Parathyroid adenoma (tissue), 2 donors: ENCODE measurements around the gene SREBF1.

Experiments
- H2AFZ ChIP-seq: fragments of 300-600 bp; sonication (generic); one replicate; pipeline ENCODE4 v1.7.0; 2017; ENCODE audit warnings: antibody characterized with exemption, mild to moderate bottlenecking
- H3K27ac ChIP-seq: fragments of 300-600 bp; sonication (generic); one replicate; pipeline ENCODE4 v1.7.0; 2017
- H3K27me3 ChIP-seq: fragments of 300-600 bp; sonication (generic); one replicate; pipeline ENCODE4 v1.7.0; 2017; ENCODE audit warnings: low read length; ENCODE audit not compliant: control insufficient read depth, insufficient read depth
- H3K36me3 ChIP-seq: fragments of 300-600 bp; sonication (generic); one replicate; pipeline ENCODE4 v1.7.0; 2017; ENCODE audit warnings: low read length; ENCODE audit not compliant: control insufficient read depth, insufficient read depth
- H3K4me1 ChIP-seq: fragments of 300-600 bp; sonication (generic); one replicate; pipeline ENCODE4 v1.7.0; 2017; ENCODE audit warnings: control low read depth
- H3K4me2 ChIP-seq: fragments of 300-600 bp; sonication (generic); one replicate; pipeline ENCODE4 v1.7.0; 2017; ENCODE audit warnings: low read length
- H3K4me3 ChIP-seq: fragments of 300-600 bp; sonication (generic); one replicate; pipeline ENCODE4 v1.7.0; 2017; ENCODE audit warnings: low read depth, low read length
- H3K79me2 ChIP-seq: fragments of 300-600 bp; sonication (generic); one replicate; pipeline ENCODE4 v1.7.0; 2017; ENCODE audit warnings: control low read depth
- H3K9ac ChIP-seq: fragments of 300-600 bp; sonication (generic); one replicate; pipeline ENCODE4 v1.7.0; 2017; ENCODE audit warnings: mild to moderate bottlenecking
- H3K9me3 ChIP-seq: fragments of 300-600 bp; sonication (generic); one replicate; pipeline ENCODE4 v1.7.0; 2017; ENCODE audit warnings: low read length; ENCODE audit not compliant: control insufficient read depth
- CTCF ChIP-seq: fragments of 300-600 bp; sonication (generic); IDR thresholded peaks from one replicate; pipeline ENCODE4 v1.7.0; 2017; ENCODE audit warnings: antibody characterized with exemption, mild to moderate bottlenecking
- donor health status: primary hyperparathyroidism.

Gene SREBF1

GRCh38 chr17:17789410-17789809 lies 47.4 kb downstream of the SREBF1 start:
- Histone ChIP-seq H3K36me3 (no peaks in the 10 kb centered on the region), H3K9ac (no peak overlapping the region), H3K4me2 (no peak overlapping the region), H3K4me1 (peaks cover 41% of the 10 kb centered on the region), H3K27ac (no peak overlapping the region), H3K27me3 (no peaks in the 10 kb centered on the region), H3K79me2 (peaks cover 50% of the 10 kb centered on the region), H2AFZ (no peak overlapping the region), H3K9me3 (no peaks in the 10 kb centered on the region), H3K4me3 (no peak overlapping the region)
- no peak for TF ChIP-seq CTCF

- Histone ChIP-seq H3K27me3 (no peaks in the 10 kb centered on the region), H3K4me1 (peaks cover 43% of the 10 kb centered on the region), H3K4me3 (no peak overlapping the region), H3K27ac (no peak overlapping the region), H3K79me2 (peaks cover 54% of the 10 kb centered on the region), H3K9me3 (no peaks in the 10 kb centered on the region), H3K9ac (no peak overlapping the region), H3K36me3 (no peaks in the 10 kb centered on the region), H3K4me2 (no peak overlapping the region), H2AFZ (no peak overlapping the region)
- no peak for TF ChIP-seq CTCF
Observed at GRCh38 chr17:17788967-17789366, 47.8 kb downstream of the SREBF1 start.

GRCh38 chr17:17787568-17787967 lies 49.2 kb downstream of the SREBF1 start:
- TF ChIP-seq CTCF: no peak
- no peak overlapping the region for H3K27ac ChIP-seq
- peaks cover 34% of the 10 kb centered on the region for H3K4me1 ChIP-seq

GRCh38 chr17:17786998-17787397 lies 49.8 kb downstream of the SREBF1 start:
- TF ChIP-seq CTCF: no peak
- Histone ChIP-seq H3K4me2 (no peak overlapping the region), H3K4me3 (no peak overlapping the region), H3K9me3 (no peaks in the 10 kb centered on the region), H3K9ac (no peak overlapping the region), H3K4me1 (peaks cover 30% of the 10 kb centered on the region), H3K36me3 (no peaks in the 10 kb centered on the region), H3K27ac (no peak overlapping the region), H3K27me3 (no peaks in the 10 kb centered on the region), H3K79me2 (peaks cover 55% of the 10 kb centered on the region), H2AFZ (no peak overlapping the region)

More at GRCh38 chr17:17787568-17787967, 49.2 kb downstream of the SREBF1 start:
- Histone ChIP-seq H3K27me3 (no peaks in the 10 kb centered on the region), H3K4me3 (no peak overlapping the region), H3K79me2 (peaks cover 55% of the 10 kb centered on the region), H3K9ac (no peak overlapping the region), H3K4me2 (no peak overlapping the region), H3K36me3 (no peaks in the 10 kb centered on the region), H3K9me3 (no peaks in the 10 kb centered on the region), H2AFZ (no peak overlapping the region)

GRCh38 chr17:17785407-17785806 lies 51.4 kb downstream of the SREBF1 start:
- Histone ChIP-seq H2AFZ (no peak overlapping the region), H3K4me3 (no peak overlapping the region), H3K79me2 (peaks cover 54% of the 10 kb centered on the region), H3K9ac (no peak overlapping the region), H3K4me1 (peaks cover 30% of the 10 kb centered on the region), H3K27me3 (no peaks in the 10 kb centered on the region), H3K36me3 (no peaks in the 10 kb centered on the region), H3K9me3 (no peaks in the 10 kb centered on the region), H3K4me2 (no peak overlapping the region), H3K27ac (no peak overlapping the region)
- TF ChIP-seq CTCF: no peak
